GM12875 (cell line): Measurements from ENCODE around the gene HDAC4.

ENCODE experiments used
- H3K4me3 ChIP-seq: one replicate; pipeline ENCODE4 v1.5.1; 2011; ENCODE audit warnings: low read depth, low read length, control low read depth
- CTCF ChIP-seq: IDR thresholded peaks from 2 replicates; pipeline ENCODE4 v1.5.1; 2011; ENCODE audit warnings: low read depth, mild to moderate bottlenecking, control low read depth, inconsistent platforms, low read length, moderate library complexity, borderline replicate concordance; ENCODE audit not compliant: insufficient read depth

Gene HDAC4

DNA sequence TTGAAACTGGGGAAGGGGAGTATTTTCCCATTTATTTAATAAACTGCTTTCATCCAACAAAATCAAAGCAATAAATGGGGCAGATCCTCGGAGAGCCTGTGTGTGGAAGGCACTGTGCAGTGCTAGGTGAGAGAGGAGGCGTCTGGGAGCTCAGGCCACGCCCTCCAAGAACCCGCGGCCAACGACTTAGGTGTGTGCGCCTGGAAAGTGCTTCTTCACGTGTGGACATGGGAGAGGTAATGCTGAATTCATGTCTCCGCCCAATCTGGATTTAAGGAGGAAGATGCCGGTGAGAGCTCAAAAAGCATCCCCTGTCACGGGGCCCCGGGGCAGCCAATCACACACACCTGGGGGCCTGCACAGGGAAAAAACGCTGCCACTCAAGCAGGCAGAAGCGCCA lies 77.4 kb downstream of the HDAC4 start:
- no peak for TF ChIP-seq CTCF
- no peak overlapping the region for H3K4me3 ChIP-seq

DNA sequence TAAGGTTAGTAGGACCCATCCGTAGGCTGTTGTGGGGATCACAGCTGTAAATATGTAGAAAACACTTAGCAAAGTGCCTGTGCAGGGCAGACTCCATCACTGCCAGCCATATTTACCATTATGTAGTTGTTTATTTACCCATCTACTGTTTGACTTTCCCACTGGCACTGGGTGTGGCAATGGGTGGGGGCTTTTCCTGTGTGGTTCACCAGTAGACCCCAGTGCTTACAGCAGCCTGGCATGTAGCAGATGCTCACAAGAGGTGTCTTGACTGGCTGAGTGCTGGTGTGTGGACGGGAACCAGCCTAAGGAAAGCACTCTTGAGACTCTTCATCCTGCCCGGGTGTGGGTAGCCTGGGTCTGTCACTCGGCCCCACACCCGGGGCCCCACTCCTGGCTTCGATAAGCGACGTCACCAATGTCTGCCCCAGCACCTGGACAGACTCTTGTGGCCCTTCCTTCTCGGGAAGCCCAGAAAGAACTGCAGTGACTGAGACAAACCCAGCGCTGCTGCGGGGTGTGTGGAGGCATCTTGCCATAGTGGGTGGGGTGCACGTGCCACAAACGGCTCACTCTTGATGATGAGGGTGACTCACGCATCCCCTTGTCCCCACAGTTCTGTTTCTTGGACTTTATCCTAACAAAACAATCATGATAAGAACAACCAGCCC lies 78.3 kb downstream of the HDAC4 start:
- TF ChIP-seq CTCF, result no peak
- no peak overlapping the region for H3K4me3 ChIP-seq

DNA sequence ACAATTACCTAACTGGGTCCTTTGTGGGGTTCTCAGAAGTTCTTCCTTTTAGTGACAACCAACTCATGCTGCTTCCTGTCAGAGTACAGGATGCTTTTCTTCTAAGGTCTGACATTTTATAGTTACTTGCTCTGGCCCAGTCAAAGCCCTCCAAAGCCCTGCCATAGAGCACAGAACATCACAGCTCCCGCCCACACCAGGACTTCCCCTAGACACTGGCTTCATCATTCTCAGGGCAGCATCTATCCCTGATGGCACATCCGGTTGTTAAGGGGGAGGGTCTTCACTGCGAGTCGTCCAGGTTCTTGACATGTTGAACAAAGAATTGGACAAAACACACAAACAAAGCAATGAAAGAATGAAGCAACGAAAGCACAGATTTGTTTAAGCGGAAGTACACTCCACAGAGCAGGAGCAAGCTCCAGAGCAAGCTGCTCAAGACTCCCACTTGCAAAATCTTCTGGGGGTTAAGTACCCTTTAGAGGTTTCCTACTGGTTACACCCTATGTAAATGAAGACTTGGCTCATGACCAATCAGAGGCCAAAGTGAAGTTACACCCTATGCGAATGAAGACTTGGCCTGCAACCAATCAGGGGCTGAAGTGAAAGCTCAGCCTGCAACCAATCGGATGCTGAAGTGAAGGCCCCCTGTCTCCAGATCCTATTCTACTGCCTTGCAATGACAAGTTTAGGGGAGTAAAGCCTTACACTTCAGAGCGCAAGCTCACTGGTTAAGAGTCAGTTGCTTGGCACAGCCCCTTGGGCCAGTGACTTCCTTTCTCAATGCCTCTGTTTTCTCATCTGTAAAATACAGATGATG lies 79.0 kb downstream of the HDAC4 start:
- no peak for TF ChIP-seq CTCF
- no peak overlapping the region for H3K4me3 ChIP-seq

DNA sequence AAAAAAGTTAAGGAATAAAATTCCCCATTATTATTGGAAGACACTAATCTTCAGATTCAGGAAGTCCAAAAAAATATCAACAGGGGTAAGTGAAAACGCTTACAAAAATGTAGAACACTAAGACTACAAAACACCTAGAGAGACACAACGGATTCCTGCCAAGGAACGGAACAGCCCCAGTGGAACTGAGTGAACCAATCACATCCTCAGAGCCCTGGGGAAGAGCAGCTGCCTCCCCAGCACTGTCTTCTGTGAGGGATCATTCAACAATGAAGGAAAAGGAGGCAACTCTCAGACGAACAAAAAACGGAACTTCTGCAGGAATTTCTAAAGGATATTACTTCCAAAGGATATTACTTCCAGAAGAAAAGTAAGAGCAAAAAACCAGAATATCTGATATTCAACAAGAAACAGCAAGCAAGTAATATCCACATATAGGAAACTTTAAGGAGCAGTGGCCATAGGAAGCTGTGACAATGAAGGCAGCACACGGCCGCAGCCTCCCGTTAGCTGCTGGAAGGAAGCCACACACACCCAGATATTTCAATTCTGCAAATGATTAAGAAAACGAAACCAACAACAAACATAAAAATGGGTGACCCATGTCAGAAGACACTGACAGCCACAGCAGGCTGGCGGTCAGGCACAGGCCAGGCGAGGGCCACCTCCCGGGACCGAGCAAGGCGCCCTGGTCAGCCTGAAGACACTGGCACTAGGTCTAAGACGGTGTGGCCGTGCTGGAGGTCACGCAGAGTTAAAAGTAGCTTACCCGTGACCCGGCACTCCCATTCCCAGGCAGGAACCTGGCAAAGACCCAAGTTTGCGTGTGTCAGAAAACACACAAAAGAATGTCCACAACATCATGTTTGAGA lies 81.8 kb downstream of the HDAC4 start:
- H3K4me3 ChIP-seq, result no peak overlapping the region
- TF ChIP-seq CTCF, result no peak

DNA sequence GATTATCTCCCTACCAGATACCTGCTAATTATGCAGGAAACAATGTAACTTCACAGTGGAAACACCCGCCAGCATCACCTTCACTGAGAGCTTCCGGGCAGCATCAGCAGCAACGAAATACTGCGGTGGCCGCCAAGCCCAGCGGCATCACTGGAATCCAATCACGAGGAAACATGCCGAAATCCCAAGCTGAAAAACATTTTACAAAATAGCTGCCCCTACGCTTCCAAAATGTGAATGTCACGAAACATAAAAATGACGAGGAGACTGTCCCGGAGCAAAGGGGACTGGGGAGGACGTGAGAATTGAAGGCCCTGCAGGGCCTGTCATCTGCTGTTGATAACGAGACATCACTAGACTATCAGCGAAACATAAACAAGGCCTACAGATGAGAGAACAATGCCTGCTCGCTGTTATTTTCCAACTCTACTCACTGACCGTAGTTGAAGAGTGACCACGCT lies 82.6 kb downstream of the HDAC4 start:
- TF ChIP-seq CTCF, result no peak
- H3K4me3 ChIP-seq, result no peak overlapping the region

- TF ChIP-seq CTCF, result no peak
- no peak overlapping the region for H3K4me3 ChIP-seq
These were observed 84.0 kb downstream of the HDAC4 start for GRCh38 chr2:239316562-239317465.
